A673 (cell line): ENCODE results near the gene PRR4.

Experiments used
- CTCF ChIP-seq: fragments of 300-800, 200-600 bp; sonication (generic); conservative IDR thresholded peaks from 2 replicates; pipeline ENCODE4 v1.5.1; 2017; ENCODE audit warnings: low read depth, mild to moderate bottlenecking, antibody characterized with exemption, low read length, moderate library complexity, mixed read lengths
- EZH2 ChIP-seq: fragments of 200-600 bp; sonication (generic); IDR thresholded peaks from 2 replicates; pipeline ENCODE4 v1.6.1; 2017; ENCODE audit warnings: borderline replicate concordance, low read depth, mild to moderate bottlenecking, mixed read lengths, antibody characterized with exemption, low read length; ENCODE audit not compliant: poor library complexity, severe bottlenecking

GRCh38 chr12:10863512-10864218, 14.4 kb upstream of the PRR4 start:
- no peak for TF ChIP-seq CTCF
- TF ChIP-seq EZH2: no peak
